Right hindlimb (tissue), 1 donor: ENCODE data around the gene SPOCD1.

Experiments
- DNase-seq: peaks from one replicate; pipeline ENCODE4 v3.0.0-alpha.2; 2018

Gene SPOCD1

GRCh38 chr1:31815752-31816500 is at the start of gene SPOCD1:
Gene SPOCD1 (minus strand): TSS chr1:31816022. CDS start chr1:31815333, 689 bp downstream.
- peak; percentile 58 for DNase-seq

GRCh38 chr1:31862071-31862470 is 46.2 kb upstream of the SPOCD1 start:
- no peak for DNase-seq

- no peak for DNase-seq
Observed at GRCh38 chr1:31861346-31861745, 45.5 kb upstream of the SPOCD1 start.

- DNase-seq, result no peak
Observed at GRCh38 chr1:31860581-31860980, 44.8 kb upstream of the SPOCD1 start.

GRCh38 chr1:31859719-31860118 is 43.9 kb upstream of the SPOCD1 start:
- no peak for DNase-seq

- DNase-seq, result no peak
Observed at GRCh38 chr1:31859044-31859443, 43.2 kb upstream of the SPOCD1 start.

GRCh38 chr1:31857863-31858262 is 42.0 kb upstream of the SPOCD1 start:
- no peak for DNase-seq

- DNase-seq, result no peak
Observed at GRCh38 chr1:31856140-31856539, 40.3 kb upstream of the SPOCD1 start.

- DNase-seq, result no peak
Observed at GRCh38 chr1:31855038-31855845, 39.4 kb upstream of the SPOCD1 start.

- DNase-seq, result no peak
Observed at GRCh38 chr1:31849653-31850052, 33.8 kb upstream of the SPOCD1 start.

- DNase-seq, result no peak
Observed at GRCh38 chr1:31848381-31848897, 32.6 kb upstream of the SPOCD1 start.

GRCh38 chr1:31846484-31846883 is 30.7 kb upstream of the SPOCD1 start:
- no peak for DNase-seq

- DNase-seq, result peak; percentile 33
Observed at GRCh38 chr1:31843506-31843905, 27.7 kb upstream of the SPOCD1 start.

- no peak for DNase-seq
Observed at GRCh38 chr1:31839662-31840343, 24.0 kb upstream of the SPOCD1 start.

GRCh38 chr1:31837451-31838158 is 21.8 kb upstream of the SPOCD1 start:
- DNase-seq, result no peak

GRCh38 chr1:31836638-31837037 is 20.8 kb upstream of the SPOCD1 start:
- no peak for DNase-seq

GRCh38 chr1:31835415-31835814 is 19.6 kb upstream of the SPOCD1 start:
- DNase-seq, result no peak

- no peak for DNase-seq
Observed at GRCh38 chr1:31834501-31834900, 18.7 kb upstream of the SPOCD1 start.

GRCh38 chr1:31831397-31832378 is 15.9 kb upstream of the SPOCD1 start:
- no peak for DNase-seq

GRCh38 chr1:31830511-31830910 is 14.7 kb upstream of the SPOCD1 start:
- DNase-seq, result no peak

GRCh38 chr1:31830065-31830464 is 14.2 kb upstream of the SPOCD1 start:
- DNase-seq, result peak; percentile 31
